Gastrocnemius medialis (tissue), 4 donors: ENCODE data around the gene PPIL3.
"Not testable (repeated sequence)": the region's sequence is repeated elsewhere in the genome, so short reads cannot be mapped to it uniquely, and the experiment has no call there.

Experiments
- POLR2A ChIP-seq, 2 donors: fragments of 450-650 bp; IDR thresholded peaks; one replicate each; pipeline ENCODE4 v1.6.1; 2017; ENCODE audit warnings: antibody characterized with exemption in 2 of 2, mild to moderate bottlenecking in 2 of 2, moderate library complexity in 2 of 2
- TF ChIP-seq, protein P1 (sequence below), 5 experiments: fragments of 450-650 bp in 3 of 5; fragments of 200-600 bp in 2 of 5; sonication (generic) in 2 of 5; IDR thresholded peaks in 4 of 5; conservative IDR thresholded peaks in 1 of 5; 1 replicate in 4 of 5; 2 replicates in 1 of 5; pipeline ENCODE4 v1.5.1; 2016 to 2019; ENCODE audit warnings: antibody characterized with exemption in 5 of 5, mild to moderate bottlenecking in 3 of 5, moderate library complexity in 3 of 5

- TF ChIP-seq, protein P1, sequence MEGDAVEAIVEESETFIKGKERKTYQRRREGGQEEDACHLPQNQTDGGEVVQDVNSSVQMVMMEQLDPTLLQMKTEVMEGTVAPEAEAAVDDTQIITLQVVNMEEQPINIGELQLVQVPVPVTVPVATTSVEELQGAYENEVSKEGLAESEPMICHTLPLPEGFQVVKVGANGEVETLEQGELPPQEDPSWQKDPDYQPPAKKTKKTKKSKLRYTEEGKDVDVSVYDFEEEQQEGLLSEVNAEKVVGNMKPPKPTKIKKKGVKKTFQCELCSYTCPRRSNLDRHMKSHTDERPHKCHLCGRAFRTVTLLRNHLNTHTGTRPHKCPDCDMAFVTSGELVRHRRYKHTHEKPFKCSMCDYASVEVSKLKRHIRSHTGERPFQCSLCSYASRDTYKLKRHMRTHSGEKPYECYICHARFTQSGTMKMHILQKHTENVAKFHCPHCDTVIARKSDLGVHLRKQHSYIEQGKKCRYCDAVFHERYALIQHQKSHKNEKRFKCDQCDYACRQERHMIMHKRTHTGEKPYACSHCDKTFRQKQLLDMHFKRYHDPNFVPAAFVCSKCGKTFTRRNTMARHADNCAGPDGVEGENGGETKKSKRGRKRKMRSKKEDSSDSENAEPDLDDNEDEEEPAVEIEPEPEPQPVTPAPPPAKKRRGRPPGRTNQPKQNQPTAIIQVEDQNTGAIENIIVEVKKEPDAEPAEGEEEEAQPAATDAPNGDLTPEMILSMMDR (IDR thresholded peaks at IDR 0.05 in 4 of 5, conservative IDR thresholded peaks at IDR 0.05 in 1 of 5): not testable (repeated sequence)
- not testable (repeated sequence) for TF ChIP-seq POLR2A (IDR thresholded peaks at IDR 0.05)
Measured at GRCh38 chr2:200881715-200882249, 7.1 kb downstream of the PPIL3 start.
